GM18870 (cell line): ENCODE measurements around the gene CPS1.

ENCODE experiments used
- ATAC-seq: cut with Tn5 transposase; IDR thresholded peaks from one replicate; pipeline ENCODE4 v1.9.1; 2021; ENCODE audit warnings: moderate library complexity; ENCODE audit not compliant: unreplicated experiment

Gene CPS1

DNA sequence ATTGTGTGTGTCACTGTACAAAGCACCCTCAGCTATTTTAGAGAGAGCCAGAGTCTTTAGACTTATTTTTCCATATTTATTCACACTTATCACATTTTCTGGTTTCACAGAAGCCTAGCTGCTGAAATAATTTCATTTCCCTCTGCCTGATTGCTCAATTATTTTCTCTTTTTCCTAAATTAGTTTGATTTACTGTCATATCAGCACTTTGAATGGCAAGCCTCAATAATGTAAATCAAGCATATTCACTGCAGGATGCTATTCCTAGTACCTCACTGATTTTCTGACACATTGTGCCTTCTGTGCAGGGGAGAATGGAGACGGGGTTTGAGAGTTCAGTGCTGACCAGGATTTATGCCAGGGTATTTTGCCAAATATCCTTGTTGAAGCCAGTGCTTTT lies 48.3 kb downstream of the CPS1 start:
- ATAC-seq, result no peak

- ATAC-seq, result no peak
Measured at GRCh38 chr2:210606001-210606400, 49.6 kb downstream of the CPS1 start.

DNA sequence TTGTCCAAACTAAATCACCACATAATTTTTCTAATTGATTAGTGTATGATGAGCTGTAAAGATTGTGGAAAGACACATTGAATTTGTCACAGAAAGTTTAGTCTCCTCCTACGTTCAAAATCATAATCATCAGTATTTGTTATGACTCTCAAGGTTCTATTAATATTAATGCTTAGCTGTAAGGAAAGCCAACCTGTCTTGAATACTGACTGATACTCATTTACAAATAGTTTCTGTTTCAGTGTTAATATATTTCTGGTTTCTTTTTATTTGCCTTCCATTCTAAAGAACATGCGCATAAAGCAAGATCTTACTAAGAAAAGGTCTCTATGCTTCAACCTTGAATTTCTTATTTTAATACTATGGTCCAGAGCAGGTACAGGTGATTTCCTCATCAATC lies 55.1 kb downstream of the CPS1 start:
- ATAC-seq, result peak; percentile 92

DNA sequence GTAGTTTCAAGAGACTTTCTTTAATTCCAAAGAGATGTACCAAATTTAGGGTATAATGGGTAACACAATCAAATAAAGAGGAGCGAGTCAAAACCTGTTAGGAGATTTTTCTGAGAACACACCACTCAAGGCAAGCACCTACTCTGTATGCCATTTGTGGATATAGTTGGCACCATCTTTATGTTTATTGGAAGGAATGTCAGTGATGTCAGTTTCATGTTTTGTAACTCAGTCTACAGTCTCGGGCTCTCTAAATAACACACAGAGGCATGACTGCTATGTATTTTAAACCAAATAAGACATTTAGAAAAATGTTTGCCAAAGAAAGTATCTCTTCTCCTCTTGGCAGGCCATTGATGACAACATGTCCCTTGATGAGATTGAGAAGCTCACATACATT lies 59.7 kb downstream of the CPS1 start:
- no peak for ATAC-seq

DNA sequence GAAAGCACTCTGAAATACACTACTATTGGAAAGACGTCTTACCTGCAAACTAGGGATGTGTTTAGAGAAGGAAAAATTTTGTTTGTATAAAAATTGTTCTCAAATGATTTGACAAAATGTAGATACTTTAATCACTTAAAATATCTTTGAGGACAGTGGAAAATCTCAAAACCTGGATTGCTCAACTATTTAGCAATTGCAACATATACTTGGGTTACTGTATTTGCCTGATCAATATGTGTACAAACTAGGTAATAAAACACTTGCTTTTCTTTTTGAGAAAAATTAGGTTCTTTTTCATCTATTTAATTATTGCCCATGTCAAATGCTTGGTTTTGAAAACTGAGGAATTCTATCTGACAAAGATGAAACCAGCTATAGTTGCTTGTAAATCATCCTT lies 60.9 kb downstream of the CPS1 start:
- ATAC-seq, result peak; percentile 7

DNA sequence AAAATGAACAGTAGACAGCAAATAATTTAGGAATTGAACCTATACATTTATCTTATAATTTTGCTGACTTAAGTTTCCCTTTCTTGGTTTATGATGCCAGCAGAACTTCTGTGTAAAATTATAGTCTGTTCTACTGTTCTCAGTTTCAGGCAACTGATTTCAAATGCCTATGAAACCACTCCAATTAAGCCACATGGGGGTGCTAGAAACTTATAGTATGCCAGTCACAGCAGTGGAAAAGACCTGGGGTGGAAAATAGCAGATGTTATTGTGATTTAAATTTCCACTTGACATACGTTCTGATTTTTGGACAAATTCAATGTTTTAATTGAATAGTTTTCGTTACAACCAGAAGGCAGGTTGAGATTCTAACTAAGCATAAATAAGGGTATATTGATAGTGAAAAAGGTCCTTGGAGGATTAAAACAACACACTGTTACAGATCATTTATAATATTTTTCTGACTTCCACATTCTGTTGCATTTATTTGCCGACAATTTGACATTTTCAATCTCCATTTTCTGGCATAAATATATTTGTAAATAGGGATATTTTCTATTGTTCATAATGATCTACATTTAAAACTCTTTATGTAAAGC lies 61.4 kb downstream of the CPS1 start:
- peak; percentile 60 for ATAC-seq

DNA sequence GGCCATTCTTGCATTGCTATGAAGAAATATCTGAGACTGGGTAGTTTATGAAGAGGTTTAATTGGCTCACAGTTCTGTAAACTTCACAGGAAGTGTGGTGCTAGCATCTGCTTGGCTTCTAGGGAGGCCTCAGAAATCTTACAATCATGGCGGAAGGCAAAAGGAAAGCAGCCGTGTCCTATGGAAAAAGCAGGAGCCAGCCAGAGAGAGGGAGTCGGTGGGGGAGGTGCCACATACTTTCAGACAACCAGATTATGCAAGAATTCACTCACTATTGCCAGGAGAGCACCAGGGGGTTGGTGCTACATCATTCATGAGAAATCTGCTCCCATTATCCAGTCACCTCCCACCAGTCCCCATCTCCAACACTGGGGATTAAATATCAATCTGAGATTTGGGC lies 64.1 kb downstream of the CPS1 start:
- ATAC-seq, result no peak

DNA sequence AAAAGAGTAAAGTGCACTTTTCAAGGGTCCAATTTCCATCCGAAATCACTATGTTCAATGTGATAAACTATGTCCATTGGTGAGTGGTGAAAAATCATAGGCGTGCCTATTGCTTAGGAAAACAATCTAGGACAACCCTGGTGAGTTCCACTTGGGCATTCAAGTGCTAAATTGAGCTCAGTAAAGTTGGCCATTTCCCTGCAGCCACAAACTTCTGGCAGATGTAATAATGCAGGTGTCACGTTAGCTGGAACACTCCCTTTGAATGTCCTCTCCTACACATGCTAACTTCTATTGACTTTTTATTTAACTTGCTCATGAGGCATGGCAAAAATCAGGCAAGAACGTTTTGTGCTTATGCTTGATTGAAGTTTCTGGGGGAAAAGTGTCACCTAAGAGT lies 67.1 kb downstream of the CPS1 start:
- ATAC-seq, result no peak

DNA sequence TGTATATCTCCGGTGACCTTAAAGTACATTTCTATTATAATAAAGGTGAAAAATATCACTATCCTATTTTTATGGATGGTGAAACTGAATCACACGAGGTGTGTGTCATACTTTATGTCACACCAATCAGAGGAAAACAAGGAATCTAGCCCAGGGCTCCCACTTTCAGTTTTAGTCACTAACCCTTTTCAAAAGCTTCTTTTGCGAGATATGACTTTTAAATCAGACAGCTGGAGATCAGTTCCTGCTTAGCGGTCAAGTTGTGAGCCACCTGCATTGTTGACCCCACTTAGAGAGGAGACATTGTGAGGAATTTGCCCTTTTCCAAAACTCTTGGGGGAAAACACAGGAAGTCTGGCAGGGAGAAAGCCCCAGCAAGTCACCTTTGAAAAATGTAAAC lies 70.5 kb downstream of the CPS1 start:
- no peak for ATAC-seq

DNA sequence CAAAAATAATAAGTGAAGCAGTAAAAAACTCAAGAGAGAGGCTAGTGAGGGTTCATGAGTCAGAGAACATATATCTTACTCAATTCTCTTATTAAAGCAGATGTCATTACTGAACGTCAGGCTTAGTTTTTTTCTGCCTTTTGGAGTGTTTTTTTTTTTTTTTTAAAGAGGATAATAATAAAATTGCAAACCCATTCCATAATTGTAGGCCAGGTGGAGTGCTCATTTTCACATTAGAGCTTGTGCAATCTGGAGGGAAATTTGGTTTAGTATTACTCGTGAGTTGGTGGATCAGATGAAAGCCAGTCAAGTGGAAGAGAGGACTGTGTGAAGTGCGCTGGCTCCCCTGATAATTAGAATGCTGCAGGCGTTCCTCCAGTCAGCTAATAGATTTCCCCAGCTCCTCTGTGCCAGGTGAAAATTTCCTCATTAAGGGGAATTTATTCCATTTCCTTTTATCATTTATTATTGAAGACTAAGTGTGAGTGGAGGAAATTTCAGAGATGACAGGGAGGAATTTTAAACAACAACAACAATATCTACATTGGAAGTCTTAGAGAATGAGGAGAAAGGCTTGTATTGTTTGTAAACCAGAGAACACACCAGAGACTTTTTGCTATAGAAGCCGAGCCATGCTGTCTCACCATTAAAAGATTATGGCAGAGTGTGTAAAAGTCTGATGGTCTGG lies 74.6 kb downstream of the CPS1 start:
- no peak for ATAC-seq

DNA sequence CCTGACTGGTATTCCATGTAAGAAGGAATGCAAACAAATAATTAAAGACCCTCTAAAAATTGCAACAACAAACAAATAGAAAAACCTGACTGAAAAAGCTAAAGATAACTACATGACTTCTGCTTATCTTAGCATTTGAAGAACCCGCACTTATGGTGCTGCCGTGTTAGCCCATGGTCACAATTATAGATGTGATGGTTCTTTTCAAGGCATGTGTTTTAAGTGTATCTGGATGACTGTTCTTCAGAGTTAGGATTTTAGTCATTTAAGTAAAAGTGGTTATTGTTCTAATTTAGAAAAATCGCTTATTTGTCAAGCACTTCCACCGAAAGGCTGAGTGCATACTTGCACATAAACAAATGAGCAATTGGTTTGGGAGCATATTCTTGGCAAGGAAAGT lies 77.3 kb downstream of the CPS1 start:
- no peak for ATAC-seq

- ATAC-seq, result no peak
Measured at GRCh38 chr2:210635257-210635656, 78.9 kb downstream of the CPS1 start.

GRCh38 chr2:210642333-210642732 lies 85.9 kb downstream of the CPS1 start:
- no peak for ATAC-seq

GRCh38 chr2:210647151-210647550 lies 90.8 kb downstream of the CPS1 start:
- ATAC-seq, result no peak

DNA sequence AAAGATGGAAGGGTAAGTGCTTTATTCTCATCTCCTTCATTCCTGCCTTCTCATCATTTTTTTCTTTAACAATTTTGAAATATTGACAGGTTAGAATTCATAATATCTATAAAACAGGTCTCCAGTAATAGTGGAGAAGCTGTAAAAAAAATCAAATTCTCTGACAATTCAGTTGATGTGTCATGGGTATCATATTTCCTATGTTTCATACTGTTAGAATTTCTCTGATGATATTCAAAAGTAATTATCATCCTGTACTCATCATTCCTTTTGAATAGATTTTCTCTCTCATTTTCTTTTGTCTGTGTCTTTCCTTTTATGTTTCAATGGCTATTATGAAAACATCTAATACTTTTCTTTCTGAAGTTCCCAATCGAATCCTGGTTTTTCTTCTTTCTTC lies 97.7 kb downstream of the CPS1 start:
- no peak for ATAC-seq

DNA sequence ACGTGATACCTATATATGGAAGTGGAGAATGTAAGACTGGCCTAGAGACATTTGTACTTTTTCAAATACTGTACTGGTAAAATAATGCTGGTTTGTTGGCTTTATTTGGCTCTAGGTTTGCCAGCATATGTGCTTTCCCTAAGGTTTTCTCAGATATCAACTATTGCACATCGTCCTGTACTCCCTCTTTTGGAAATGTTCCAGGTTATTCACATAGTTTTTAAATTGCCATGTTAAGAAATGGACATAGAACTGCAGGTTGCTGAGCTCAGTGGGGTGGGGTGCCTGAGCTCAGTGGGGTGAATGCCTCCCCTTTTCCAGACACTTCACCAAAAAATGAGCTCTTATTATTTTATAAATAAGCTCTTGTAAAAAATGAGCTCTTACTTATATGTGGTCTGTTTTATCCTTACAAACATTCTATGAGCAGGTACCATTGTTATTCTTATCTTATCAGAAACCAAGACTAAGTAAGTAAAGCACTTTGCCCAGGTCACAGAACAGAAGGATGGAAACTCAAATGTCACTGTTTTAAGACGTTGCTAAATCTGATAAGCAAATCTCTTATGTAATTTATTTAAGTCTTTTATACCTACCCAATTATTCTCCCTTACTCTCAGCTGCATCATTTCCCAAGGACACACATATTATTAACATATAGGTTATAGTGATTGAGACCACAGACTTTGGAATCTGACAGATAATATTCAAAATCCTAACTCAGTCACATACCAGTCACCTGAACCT lies 99.0 kb downstream of the CPS1 start:
- no peak for ATAC-seq

DNA sequence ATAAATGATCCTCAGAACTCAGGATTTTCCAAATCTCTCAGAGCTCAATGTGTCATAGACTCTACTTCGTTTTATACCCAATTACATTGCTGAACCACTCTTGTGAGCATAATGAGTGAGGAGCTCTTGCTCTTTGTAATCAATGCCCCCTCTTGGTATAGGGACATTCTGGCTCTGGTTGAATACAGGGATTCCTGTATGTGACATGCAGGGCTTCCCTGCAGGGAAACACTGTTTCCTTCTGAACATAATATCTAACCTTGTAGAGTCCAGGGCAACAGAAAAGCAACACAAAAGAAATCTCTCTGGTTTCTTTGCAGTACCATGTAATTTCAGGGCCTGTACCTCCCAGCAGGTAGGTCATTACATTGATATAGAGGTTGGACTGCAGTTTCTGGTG lies 101.5 kb downstream of the CPS1 start:
- ATAC-seq, result no peak

DNA sequence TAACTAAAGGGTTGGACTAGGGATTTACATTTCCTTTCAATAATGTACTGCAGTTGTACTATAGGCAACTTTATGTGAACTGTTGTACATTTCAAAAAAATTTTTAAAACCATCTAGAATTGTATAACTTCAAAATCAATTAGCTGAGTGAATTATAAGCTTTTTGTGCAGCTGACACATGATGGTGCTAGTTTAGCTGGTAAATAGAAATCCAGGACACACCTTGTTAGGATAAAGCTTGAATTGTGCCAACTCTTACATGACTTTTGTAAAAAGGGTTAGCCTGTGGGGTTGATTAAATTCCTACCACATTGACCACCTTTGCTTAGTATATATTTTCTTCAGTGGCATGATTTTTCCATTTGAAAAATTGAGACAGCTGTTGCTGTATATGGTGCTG lies 104.4 kb downstream of the CPS1 start:
- ATAC-seq, result no peak

GRCh38 chr2:210662560-210662959 lies 106.2 kb downstream of the CPS1 start:
- ATAC-seq, result no peak

GRCh38 chr2:210663631-210664089 lies 107.3 kb downstream of the CPS1 start:
- ATAC-seq, result no peak

DNA sequence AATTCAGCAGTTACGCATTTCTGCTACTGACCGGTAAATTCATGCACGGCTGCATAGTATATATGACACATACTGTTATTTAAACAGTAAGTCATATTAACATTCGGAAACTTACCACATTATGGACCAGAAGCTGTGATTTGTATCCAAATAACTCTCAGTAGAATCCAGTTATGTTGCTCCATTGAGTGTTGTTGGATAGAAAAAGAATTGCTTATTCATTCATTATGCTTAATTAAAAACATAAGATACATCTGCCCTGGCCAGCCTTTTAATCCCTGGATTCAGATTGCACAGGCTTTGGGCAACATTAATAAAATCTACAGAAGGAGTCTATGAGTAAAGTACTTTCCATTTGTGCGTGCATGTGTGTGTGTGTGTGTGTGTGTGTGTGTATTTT lies 111.3 kb downstream of the CPS1 start:
- ATAC-seq, result no peak

DNA sequence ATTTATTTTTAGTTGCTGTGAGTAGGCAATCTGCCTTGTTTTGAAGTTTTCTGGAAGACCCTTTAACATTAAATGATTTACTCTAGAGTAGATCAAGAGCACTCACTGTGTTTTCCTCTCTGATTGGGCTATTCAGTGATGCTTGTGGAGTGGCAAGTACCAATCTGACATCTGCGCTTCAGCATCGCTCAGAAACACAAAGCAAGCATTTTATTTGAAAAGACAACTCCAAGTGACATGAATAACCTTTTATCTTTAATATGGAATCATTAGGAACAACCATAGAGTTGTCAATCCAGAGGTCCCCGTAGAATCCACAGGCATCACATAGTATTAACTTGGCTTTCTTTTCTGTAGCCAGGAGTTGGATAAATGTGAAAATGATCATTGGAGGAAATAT lies 114.7 kb downstream of the CPS1 start:
- ATAC-seq, result no peak
